Activated CD4-positive, alpha-beta T cell treated with anti-CD3 and anti-CD28 coated beads for 1 hour (primary cell): ENCODE measurements around the gene ARHGDIG.
"Not testable (repeated sequence)": the region's sequence is repeated elsewhere in the genome, so short reads cannot be mapped to it uniquely, and the experiment has no call there.

Experiments
- DNase-seq: peaks from one replicate; pipeline ENCODE4 v3.0.0-alpha.2; 2020

ARHGDIG gene

GRCh38 chr16:264440-264951 lies 15.9 kb upstream of the ARHGDIG start:
- no peak for DNase-seq

DNA sequence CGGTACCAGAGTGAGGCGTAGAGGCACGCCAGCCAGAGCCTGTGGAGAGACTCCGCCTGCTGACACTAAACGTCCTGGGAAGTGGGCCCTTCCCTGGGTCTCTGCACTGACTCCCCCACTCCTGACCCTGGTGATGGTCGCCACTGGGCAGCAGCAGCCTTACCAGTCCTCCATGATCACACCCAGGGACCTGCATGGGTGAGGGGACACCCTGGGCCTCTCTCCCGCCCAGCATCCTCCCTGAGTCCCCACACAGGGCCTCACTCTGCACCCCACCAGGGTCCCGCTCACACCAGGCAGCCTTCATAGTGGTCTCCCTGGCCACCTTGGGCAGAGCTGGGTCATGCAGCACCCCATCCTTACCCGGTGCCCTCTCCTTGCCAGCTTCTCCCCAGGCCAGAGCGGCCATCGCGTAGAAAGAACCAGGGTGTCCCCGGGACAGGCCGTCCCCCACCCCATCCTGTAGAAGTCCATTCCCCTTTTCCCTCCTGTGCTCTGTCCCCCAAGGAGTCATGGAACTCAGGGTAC lies 15.3 kb upstream of the ARHGDIG start:
- no peak for DNase-seq

GRCh38 chr16:265711-266110 lies 14.7 kb upstream of the ARHGDIG start:
- DNase-seq: no peak

- no peak for DNase-seq
These were observed 13.9 kb upstream of the ARHGDIG start for GRCh38 chr16:266258-267164.

DNA sequence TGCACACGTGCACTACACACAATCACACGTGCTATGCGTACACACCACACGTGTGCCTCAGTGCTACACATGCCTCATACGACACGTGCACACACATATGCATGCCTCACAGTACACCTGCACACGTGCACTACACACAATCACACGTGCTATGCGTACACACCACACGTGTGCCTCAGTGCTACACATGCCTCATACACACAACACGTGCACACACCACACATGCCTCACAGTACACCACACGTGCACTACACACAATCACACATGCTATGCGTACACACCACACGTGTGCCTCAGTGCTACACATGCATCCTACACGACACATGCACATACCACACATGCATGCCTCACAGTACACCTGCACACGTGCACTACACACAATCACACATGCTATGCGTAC lies 12.8 kb upstream of the ARHGDIG start:
- not testable (repeated sequence) for DNase-seq

- no peak for DNase-seq
These were observed 12.0 kb upstream of the ARHGDIG start for GRCh38 chr16:268141-269053.

DNA sequence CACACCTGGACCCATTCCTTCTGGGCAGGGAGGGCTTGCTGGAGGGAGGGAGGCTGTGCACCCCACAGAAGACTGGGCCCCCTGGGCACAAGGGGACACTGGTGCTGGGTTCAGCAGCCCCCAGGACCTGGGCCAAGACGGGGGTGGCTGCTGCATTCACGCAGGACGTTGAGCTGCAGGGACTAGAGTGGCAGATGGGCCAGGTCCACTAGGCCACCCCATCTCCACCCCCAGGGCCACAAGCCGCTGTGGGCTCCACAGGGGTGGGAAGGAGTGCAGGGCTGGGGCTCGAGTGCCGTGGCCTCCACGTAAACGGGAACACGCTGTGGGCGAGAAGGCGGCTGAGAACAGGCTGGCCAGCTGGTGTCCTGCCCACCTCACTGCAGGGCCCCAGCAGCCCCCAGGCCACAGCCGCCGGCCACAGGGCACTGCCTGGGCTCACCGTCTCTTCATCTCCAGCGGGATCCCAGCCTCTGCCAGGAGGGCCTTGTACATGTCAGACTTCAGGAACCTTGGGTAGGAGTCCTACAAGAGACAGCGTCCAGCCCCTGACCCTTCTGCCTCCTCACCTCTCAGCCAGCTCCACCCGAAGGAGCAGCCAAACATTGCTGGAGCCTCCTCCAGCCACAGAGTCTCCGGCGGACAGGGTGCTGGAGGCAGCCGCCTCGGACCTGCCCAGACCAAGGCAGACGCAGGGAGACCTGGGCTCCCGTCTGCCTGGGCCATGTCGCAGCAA lies 11.2 kb upstream of the ARHGDIG start:
- DNase-seq: no peak

DNA sequence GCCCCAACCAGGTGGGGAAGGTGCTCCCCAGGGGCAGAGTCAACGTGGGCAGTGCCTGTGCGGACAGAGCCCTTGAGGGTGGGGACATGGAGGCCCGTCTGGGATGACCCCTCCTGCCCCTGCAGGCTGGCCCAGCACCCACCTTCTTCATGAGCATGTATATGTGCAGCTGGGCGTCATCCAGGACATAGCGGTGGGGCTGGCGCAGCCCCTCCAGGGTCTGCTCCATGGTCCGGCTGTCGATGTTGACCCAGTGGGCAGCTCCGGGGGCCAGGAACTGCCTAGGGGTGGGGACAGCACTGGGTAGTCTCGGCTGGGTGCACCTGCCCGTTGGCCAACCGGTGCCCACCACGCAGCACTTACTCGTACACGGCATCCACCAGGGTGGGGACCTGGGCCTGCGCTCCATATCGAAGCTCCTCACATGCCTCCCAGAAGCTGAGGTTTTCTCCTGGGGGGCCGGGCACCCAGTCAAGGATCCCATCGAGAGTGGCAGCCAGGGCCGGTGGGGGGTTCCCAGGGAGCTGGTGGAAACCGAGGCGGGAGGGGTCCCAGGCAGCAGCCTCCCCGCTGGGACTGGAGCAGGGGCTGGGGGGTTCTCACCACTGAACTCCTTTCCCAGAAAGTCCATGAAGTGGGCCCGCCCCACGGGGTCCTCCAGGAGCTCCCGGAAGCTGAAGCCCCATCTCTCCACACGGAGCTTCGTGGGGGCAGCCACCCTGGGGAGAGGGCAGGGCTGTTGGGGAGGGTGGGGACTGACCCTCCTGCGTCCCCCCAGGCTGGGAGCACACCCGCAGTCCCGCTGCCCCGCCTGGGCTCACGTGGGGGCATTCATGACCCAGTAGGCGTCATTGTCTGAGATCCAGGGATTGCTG lies 9.8 kb upstream of the ARHGDIG start:
- DNase-seq: no peak

DNA sequence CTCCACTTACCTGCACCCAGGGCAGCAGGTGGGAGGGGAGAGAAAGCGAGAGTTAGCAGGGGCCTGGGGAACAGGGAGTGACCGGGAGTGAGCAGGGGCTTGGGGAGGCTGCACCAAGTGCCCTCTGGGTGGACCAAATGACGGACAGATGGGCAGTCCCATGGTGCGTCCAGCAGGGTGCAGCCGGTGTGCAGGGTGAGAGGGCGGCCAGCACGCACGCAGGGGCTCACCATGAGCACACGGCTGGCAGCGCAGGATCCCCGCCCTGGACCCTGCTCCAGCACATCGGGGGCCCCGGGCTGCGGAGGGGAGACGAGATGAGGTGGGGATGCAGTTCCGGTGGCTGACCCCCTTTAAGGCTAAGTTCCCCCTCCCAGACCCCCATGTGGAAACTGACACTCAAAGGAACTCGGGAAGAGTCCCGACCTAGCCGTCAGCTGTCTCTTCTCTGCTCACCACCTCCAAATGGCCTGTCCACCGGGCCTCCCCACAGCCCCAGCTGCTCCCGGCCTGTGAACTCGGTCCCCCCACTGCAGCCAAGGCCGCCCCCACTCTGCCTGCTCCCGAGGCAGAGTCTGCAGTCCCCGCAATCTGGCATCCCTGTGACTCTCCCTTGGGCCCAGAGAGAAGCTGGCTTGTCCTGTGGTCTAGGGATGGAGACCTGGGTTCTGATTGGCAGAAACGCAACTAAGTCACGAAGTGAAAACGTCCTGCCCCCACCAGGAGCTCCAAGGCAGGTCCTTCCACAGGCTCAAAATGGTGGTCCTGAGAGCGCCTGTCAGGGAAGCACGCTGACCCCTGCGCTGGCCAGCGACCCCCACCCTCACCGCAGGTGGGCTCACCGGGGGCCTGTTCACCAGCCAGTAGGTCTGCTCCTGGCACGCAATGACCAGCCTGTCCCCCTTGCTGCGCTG lies 7.5 kb upstream of the ARHGDIG start:
- DNase-seq: no peak

DNA sequence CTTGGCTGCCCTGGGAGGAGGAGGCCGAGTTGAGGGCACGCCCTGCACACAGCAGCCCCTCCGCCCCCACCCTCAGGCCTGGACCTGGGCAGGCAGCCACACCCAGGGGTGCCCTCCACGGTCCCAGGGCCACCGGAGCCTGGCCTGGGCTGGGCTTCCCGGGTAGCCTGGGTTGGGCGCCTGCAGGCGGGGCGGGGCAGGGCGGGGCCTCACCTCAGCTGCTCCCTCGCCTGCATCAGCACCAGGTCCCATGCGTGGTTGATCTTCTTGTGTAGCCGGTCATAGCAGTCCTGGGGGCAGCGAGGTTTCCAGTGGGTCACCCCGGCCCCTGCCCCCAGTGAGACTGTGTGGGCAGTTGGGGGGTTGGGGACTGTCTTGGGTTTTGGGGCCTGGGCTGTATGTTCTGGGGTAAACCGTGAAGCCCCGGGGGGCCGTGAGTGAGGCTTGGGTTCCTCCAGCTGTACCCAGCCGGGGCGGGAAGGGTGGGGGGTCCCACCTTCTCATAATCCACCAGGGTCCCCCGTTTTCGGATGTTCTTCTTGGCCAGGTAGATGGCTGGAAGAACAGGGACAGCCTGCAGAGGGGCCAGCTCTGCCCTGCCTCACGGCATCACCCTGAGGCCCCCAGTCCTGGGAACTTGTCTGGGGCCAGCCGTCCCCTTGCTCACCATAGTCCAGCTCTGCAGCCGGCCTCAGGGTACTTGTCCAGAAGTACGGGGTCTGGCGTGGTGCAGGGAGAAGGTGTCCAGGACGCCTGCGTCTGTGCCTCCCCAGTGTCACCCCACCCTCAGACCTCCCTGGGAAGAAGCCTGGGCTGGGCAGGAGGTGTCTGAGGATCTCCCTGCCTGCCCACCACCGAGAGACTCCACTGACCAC lies 6.6 kb upstream of the ARHGDIG start:
- no peak for DNase-seq

DNA sequence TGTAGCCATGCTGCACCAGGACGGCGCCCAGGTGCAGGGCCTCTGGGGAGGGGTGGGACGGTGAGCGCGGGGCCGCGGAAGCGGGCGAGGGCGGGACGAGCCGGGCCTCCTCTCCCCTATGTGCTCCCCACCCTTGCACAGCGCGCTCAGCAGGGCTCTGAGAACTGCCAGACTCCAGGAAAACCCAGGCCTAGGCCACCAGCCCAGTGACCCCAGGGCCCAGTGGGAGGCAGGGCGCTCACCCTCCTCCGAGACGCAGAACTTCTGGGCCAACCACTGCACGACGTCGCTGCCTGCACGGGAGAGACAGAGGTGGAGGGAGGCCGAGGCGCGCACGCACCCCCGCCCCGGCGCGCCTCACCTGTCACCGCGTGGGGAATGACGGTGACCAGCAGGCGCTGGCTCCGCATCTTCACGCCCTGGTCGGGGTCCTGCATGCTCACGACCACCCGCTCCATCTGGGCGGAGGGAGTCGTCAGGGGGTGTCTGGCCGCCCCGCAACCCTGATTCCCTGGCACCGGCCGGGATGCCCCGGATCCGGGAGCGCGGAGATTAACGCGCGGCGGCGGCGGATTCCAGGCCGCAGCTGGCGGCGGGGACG lies 5.2 kb upstream of the ARHGDIG start:
- no peak for DNase-seq

DNA sequence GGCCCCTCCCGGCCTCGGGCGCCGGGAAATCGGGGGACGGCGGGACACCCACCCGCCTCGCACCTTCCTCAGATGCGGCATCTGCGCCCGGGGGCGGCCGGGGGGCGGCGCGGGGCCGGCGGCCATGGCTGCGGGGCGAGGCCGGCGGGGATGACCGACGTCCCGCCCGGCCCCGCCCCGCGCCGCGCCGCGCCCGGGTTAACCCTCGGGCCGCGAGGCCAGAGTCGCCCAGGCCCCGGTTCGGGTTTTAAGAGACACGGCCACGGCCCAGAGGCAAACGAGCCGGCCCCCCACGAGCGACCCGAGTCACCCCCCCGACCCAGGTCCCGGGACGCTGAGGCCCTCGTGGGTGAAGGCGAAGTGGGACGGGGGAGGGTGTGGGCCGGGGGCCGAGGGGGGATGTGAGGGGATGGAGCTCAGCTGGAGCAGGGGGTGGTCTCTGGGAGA lies 4.6 kb upstream of the ARHGDIG start, which contains the start of gene RGS11:
Gene RGS11 (minus strand): TSS at position 159 of the 447 bp plus-strand sequence. CDS start 33 bp downstream, at position 126.
- DNase-seq: no peak

- no peak for DNase-seq
These were observed 3.8 kb upstream of the ARHGDIG start for GRCh38 chr16:276426-277077.

DNA sequence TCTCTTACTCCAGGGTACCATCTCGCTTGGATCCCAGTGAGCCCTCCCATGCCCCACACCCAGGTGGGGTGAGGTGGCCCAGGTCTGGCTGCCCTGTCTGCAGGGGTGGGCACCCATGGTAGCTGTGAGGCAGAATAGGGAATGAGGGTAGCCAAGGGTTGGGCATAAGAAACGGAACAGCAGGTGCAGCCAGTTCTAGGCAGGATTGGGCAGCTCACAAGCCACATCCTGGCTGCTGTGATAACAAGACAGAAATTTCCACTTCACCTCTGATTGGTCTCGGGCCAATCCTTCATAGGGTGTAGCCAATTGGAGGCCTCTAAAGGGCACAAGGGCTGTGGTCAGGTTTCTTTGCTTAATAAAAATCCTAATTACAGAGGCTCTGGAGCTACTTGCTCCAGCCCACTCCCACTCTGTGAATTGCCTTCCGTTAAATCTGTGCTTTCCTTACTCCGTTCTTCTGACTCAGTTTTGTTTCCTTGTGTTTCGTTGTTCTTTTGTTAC lies 1.5 kb upstream of the ARHGDIG start:
- no peak for DNase-seq

DNA sequence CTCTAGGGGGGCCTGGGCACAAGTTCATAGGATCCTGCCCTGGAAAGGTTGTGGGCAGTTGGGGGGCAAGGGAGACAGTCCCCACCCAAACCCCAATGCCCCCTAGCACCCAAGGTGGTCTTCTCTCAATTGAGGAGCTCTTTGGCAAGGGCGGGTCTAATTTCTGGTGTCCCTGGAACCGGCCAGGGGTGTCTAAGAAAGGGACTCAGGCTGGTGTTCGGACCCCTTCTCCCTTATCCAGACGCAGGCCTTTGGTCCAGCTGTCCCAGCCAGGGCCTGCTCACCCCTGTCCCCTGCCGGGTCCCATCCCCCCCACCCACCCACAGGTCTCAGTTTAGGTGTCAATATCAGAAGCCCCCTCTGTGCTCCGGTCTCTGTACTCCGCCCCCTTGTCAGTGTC lies 860 bp upstream of the ARHGDIG start:
- no peak for DNase-seq

GRCh38 chr16:280005-280460 lies 358 bp upstream of the ARHGDIG start:
- DNase-seq: no peak

DNA sequence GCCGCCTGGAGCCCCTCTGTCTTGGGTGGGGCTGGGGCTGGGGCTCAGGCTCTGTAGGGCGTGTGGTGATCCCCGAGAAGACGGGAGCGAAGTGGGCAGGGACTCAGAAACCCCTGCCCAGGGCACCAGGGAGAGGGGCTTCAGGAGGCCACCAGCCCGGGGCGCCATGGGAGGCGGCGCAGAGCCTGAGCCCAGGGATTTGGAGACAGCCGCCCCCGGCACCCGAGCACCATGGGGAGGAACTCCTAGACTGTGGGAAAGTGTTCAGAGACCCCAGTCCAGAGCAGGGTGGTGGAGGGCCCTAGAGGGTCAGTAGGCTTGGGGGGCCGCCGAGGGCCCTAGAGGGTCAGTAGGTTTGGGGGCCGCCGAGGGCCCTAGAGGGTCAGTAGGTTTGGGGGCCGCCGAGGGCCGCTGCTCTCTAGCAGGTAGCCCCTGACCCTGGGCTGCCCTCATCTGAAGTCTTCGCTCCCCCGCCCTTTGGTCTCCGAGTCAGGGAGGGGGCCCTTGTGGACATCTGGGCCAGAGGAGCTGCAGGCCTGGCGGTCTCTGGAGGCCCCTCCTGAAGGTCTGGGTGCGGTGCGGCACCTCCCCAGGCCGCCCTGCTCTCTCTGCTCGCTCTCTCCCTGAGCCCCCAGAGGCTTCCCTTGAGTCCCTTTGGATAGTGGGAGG lies 734 bp downstream of the ARHGDIG start:
- no peak for DNase-seq
